ENCODE results near the gene AGO4.

AGO4 gene

DNA sequence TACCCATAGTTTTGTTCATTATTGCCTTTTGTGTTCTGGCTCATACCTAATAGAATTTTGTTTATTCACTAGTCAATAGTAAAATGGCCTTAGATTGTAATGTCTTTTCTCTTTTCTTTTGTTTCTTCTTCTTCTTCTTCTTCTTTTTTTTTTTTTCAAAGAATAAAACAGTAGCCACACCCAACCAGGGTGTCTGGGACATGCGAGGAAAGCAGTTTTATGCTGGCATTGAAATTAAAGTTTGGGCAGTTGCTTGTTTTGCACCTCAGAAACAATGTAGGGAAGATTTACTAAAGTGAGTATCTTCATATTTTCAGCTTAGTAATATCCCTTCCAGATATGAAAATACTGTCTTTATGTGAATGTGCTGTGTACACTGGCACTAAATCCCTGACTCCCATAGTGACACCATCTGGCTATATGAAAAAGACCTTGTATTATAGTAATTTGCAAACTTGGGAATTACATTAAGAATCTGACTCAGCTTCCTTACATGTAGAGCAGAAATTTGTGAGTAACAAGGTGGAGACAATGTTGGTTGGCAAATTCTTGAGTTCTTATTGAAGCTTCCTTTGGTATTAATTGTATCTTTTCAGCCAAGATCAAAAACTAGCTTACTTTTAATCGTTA, 24.6 kb downstream of the AGO4 start:
- H3K4me3 ChIP-seq (ENCODE audit: low read depth, low read length): no peak overlapping the region
- TF ChIP-seq, protein P1, sequence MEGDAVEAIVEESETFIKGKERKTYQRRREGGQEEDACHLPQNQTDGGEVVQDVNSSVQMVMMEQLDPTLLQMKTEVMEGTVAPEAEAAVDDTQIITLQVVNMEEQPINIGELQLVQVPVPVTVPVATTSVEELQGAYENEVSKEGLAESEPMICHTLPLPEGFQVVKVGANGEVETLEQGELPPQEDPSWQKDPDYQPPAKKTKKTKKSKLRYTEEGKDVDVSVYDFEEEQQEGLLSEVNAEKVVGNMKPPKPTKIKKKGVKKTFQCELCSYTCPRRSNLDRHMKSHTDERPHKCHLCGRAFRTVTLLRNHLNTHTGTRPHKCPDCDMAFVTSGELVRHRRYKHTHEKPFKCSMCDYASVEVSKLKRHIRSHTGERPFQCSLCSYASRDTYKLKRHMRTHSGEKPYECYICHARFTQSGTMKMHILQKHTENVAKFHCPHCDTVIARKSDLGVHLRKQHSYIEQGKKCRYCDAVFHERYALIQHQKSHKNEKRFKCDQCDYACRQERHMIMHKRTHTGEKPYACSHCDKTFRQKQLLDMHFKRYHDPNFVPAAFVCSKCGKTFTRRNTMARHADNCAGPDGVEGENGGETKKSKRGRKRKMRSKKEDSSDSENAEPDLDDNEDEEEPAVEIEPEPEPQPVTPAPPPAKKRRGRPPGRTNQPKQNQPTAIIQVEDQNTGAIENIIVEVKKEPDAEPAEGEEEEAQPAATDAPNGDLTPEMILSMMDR (IDR thresholded peaks at IDR 0.05; ENCODE audit: control insufficient read depth, extremely low read depth, insufficient read depth): no peak
- no peak for DNase-seq (ENCODE audit: low read depth)

DNA sequence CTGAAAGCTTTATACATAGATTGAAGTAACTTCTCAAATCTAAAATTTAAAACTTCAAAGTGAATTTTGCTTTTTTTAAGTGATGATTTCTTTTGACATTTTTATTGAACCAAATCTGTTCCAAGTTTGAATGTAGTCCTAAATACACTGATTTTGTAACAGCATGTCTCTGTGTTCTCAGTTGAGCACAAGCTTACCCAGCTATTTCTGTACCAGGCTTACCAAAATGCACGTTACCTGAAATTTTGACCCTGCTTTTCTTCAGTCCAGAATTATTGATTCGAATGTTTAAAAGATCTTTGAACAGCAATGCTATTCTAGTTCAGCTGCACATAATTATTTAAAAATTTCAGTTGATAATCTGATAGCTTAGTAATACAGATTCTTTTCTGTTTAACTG, 25.6 kb downstream of the AGO4 start:
- TF ChIP-seq, protein P1 (IDR thresholded peaks at IDR 0.05; ENCODE audit: control insufficient read depth, extremely low read depth, insufficient read depth): no peak
- DNase-seq (ENCODE audit: low read depth): no peak
- H3K4me3 ChIP-seq (ENCODE audit: low read depth, low read length): no peak overlapping the region

DNA sequence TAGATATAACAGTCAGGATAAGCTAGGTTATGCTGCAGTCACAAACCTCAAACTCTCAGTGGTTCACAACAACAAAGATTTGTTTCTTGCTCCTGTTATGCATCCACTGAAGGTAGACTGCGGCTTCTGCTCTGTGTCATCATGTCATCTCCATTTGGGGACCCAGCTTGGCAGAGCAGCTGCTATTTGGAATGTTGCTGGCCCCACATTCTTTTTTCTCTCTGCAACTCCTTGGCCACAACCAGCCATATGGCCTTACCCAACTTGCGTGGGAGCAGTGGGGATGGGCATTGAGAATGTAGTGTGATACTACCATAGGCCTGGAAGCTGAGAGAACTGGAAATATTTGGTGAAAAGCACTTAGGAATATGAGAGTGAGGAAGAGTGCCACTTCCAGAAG, 26.4 kb downstream of the AGO4 start:
- DNase-seq (ENCODE audit: low read depth): no peak
- TF ChIP-seq, protein P1 (IDR thresholded peaks at IDR 0.05; ENCODE audit: control insufficient read depth, extremely low read depth, insufficient read depth): no peak

DNA sequence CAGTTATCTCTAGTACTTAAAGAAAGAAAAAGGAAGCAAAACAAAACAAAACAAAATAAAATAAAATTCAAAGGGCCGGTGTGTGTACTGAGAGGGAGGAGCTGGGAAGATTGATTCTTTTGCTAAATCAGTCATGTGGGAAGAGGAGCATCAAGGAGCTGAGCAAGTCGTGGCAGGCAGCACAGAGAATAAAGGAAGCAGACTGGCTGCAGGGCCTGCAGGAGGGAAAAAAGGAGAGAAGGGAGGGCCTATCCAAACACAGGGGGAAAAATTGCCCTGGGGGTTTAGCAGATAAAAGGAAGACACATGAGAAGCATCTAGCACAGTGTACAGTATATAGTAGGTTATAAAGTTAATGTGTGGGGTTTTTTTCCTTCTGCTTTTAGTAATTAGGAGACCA, 27.6 kb downstream of the AGO4 start:
- no peak for DNase-seq (ENCODE audit: low read depth)
- no peak overlapping the region for H3K4me3 ChIP-seq (ENCODE audit: low read depth, low read length)
- TF ChIP-seq, protein P1 (IDR thresholded peaks at IDR 0.05; ENCODE audit: control insufficient read depth, extremely low read depth, insufficient read depth): no peak

More for the DNA sequence above, 26.4 kb downstream of the AGO4 start:
- no peak overlapping the region for H3K4me3 ChIP-seq (ENCODE audit: low read depth, low read length)

DNA sequence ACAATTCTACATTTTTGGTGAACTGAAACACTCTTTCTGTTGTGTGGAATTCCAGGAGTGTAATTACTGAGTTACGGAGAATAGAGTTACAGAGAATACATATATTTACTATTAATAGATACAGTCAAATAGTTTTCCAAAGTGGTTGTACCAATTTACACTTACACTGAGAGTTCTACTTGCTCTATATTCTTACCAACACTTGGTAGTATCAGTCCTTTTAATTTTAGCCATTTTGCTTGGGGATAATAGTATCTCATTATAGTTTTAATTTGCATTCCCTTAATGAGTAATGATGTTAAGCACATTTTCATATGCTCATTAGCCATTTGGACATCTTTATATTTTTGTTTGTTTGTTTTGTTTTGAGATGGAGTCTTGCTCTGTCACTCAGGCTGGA, 28.9 kb downstream of the AGO4 start:
- DNase-seq (ENCODE audit: low read depth): no peak
- TF ChIP-seq, protein P1 (IDR thresholded peaks at IDR 0.05; ENCODE audit: control insufficient read depth, extremely low read depth, insufficient read depth): no peak
- H3K4me3 ChIP-seq (ENCODE audit: low read depth, low read length): no peak overlapping the region

DNA sequence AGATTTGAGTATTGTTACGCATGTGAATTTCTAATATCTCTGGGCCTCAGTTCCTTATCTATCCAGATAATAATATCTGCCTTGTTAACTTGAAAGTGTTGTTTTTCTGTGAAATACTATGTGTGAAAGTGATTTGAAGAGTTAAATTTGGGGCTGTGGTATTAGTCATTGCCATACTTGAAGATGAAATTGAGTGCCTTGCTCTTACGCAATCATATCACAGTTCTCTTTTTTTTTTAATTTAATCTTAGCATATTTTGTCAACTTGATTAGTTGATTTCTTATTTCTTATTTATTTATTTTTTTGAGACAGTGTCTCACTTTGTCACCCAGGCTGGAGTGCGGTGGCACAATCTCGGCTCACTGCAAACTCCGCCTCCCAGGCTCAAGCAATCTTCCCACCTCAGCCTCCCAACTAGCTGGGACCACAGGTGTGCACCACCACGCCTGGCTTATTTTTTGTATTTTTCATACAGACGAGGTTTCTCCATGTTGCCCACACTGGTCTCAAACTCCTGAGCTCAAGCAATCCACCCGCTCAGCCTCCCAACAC, 31.0 kb downstream of the AGO4 start:
- TF ChIP-seq, protein P1 (IDR thresholded peaks at IDR 0.05; ENCODE audit: control insufficient read depth, extremely low read depth, insufficient read depth): no peak
- DNase-seq (ENCODE audit: low read depth): no peak
- H3K4me3 ChIP-seq (ENCODE audit: low read depth, low read length): no peak overlapping the region

DNA sequence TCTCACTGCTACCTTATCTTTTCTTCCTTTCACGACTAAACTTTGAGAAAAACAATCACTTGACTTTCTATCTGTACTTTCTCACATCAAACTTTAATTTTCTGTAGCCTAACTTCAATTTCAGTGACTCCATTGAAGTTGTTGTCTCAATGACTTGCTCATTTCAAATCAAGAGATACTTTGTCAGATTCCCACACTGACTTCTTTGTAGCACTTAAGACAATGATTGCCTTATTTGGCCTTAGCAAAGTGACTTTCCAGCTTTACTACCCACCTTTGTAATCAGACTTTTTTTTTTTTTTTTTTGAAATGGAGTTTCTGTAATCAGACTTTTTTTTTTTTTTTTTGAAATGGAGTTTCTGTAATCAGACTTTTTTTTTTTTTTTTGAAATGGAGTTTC, 37.0 kb downstream of the AGO4 start:
- no peak overlapping the region for H3K4me3 ChIP-seq (ENCODE audit: low read depth, low read length)
- DNase-seq (ENCODE audit: low read depth): no peak
- TF ChIP-seq, protein P1 (IDR thresholded peaks at IDR 0.05; ENCODE audit: control insufficient read depth, extremely low read depth, insufficient read depth): no peak

Measured in LNCaP clone FGC (cell line).